Upper lobe of right lung (tissue), 1 donor: ENCODE measurements around the gene NXPE1. TPM values are rescaled to one million over a fixed set of nuclear protein-coding genes. Genes with fewer than 3 reads are reported as not detected.

ENCODE experiments used
- ATAC-seq: fragments of 200-7000 bp; cut with Tn5 transposase; one replicate; pipeline ENCODE4 v1.9.1; 2020; ENCODE audit warnings: mild to moderate bottlenecking, moderate library complexity
- DNase-seq: peaks from one replicate; pipeline ENCODE4 v3.0.0-alpha.2; 2020
- H3K27ac ChIP-seq: fragments of 200-600 bp; one replicate; pipeline ENCODE4 v1.8.0; 2022
- H3K27me3 ChIP-seq: fragments of 200-600 bp; one replicate; pipeline ENCODE4 v1.8.0; 2022; ENCODE audit warnings: mild to moderate bottlenecking
- H3K36me3 ChIP-seq: fragments of 200-600 bp; one replicate; pipeline ENCODE4 v1.8.0; 2022
- H3K4me1 ChIP-seq: fragments of 200-600 bp; one replicate; pipeline ENCODE4 v1.8.0; 2022
- H3K4me3 ChIP-seq: fragments of 200-600 bp; one replicate; pipeline ENCODE4 v1.8.0; 2022; ENCODE audit warnings: mild to moderate bottlenecking
- H3K9me3 ChIP-seq: fragments of 200-600 bp; one replicate; pipeline ENCODE4 v1.8.0; 2022
- intact Hi-C: fragments of 100-400 bp; cut with DNase I; formaldehyde crosslinking; loops from one replicate; pipeline ENCODE4 v1.11.0; 2022
- total RNA-seq: library from RNA; stranded (reverse); fragmentation: NEBNext Ultra II Directional; extraction: Animal tissue kit (Norgen Biotek cat#: 25700); gene quantifications from one replicate; pipeline ENCODE4 v1.2.1, GENCODE V29; 2021
- TF ChIP-seq, protein P1 (sequence below): fragments of 200-600 bp; IDR thresholded peaks from one replicate; pipeline ENCODE4 v1.8.0; 2022; ENCODE audit warnings: antibody characterized with exemption
- donor health status: DM: no; HTN: yes; CAD: no; lungs with severe emphysema.

The NXPE1 gene
- total RNA-seq, 1 donor from 2014 or later = not detected

DNA sequence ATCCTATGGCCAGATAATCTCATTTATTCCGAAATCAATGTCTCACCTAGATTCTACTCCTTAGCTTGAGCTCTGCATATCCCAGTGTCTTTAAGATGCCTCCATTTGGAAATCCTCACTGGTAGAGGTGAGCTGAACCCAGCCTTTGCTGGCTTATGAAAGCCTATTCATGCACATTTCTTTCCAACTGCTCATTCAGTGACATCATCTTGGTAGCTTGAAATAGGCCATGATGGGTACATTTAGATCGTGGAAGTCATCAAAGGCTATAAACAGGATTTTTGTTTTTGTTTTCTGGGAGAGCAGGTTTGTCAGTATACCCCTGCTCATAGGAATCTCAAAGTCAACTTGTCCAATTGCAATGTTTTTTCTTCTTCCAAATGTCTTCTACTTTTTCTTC, 6.0 kb downstream of the NXPE1 start:
- Histone ChIP-seq H3K36me3 (no peaks in the 10 kb centered on the region), H3K27ac (no peak overlapping the region), H3K27me3 (no peaks in the 10 kb centered on the region), H3K4me3 (no peak overlapping the region), H3K9me3 (no peaks in the 10 kb centered on the region), H3K4me1 (no peaks in the 10 kb centered on the region)
- intact Hi-C loops = no loop called here
- DNase-seq = no peak
- no peak for ATAC-seq
- TF ChIP-seq, protein P1, sequence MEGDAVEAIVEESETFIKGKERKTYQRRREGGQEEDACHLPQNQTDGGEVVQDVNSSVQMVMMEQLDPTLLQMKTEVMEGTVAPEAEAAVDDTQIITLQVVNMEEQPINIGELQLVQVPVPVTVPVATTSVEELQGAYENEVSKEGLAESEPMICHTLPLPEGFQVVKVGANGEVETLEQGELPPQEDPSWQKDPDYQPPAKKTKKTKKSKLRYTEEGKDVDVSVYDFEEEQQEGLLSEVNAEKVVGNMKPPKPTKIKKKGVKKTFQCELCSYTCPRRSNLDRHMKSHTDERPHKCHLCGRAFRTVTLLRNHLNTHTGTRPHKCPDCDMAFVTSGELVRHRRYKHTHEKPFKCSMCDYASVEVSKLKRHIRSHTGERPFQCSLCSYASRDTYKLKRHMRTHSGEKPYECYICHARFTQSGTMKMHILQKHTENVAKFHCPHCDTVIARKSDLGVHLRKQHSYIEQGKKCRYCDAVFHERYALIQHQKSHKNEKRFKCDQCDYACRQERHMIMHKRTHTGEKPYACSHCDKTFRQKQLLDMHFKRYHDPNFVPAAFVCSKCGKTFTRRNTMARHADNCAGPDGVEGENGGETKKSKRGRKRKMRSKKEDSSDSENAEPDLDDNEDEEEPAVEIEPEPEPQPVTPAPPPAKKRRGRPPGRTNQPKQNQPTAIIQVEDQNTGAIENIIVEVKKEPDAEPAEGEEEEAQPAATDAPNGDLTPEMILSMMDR = no peak

DNA sequence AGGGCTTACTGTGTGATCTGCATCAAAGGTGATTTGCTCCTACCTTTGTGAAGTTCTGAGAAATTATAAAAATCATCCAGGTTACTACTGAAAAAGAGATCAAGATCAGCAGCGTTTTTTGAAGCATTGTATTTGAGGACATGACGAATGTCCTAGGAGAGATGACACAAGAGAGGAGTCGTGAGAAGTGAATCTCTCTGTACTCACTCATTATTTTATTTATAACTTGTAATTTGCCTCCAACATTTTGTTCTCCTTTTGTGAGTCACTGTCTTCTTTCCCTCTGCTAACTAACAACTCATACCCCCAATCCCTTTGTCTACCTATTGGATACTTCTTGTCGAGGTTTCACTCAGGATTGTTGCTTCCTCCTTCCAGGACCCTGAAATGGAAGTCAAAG, 8.6 kb downstream of the NXPE1 start:
- TF ChIP-seq, protein P1 = no peak

DNA sequence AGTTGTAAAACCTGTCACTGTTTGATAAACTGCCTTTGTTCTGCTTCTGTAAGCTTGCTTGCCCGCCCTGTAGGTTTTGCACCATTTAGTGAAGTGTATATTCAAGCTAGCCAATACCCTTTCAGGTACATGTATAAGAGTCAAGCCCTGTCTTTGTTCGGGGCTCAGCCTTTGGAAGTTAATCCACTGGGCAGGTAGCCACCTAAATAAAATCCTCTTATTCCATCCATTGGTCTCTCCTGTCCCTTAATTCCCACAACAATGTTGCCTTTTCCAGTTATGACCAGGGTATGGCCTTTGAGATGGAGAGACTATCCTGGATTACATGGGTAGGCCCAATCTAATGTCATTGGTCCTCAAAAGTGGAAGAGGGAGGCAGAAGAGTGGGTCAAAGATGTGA, 34.0 kb downstream of the NXPE1 start:
- no peaks in the 10 kb centered on the region for H3K36me3 ChIP-seq
- TF ChIP-seq, protein P1 = no peak
- H3K9me3 ChIP-seq = peaks cover 9% of the 10 kb centered on the region
- H3K27me3 ChIP-seq = no peaks in the 10 kb centered on the region
- H3K4me3 ChIP-seq = no peak overlapping the region
- no peak for ATAC-seq
- no peaks in the 10 kb centered on the region for H3K4me1 ChIP-seq
- DNase-seq = no peak
- intact Hi-C loops = no loop called here
- H3K27ac ChIP-seq = no peak overlapping the region

More for the DNA sequence above, 8.6 kb downstream of the NXPE1 start:
- no peaks in the 10 kb centered on the region for H3K27me3 ChIP-seq
- intact Hi-C loops = no loop called here
- H3K27ac ChIP-seq = no peak overlapping the region
- DNase-seq (no peak), ATAC-seq (no peak)
- H3K36me3 ChIP-seq = no peaks in the 10 kb centered on the region
- no peak overlapping the region for H3K4me3 ChIP-seq
- no peaks in the 10 kb centered on the region for H3K9me3 ChIP-seq
- H3K4me1 ChIP-seq = no peaks in the 10 kb centered on the region

DNA sequence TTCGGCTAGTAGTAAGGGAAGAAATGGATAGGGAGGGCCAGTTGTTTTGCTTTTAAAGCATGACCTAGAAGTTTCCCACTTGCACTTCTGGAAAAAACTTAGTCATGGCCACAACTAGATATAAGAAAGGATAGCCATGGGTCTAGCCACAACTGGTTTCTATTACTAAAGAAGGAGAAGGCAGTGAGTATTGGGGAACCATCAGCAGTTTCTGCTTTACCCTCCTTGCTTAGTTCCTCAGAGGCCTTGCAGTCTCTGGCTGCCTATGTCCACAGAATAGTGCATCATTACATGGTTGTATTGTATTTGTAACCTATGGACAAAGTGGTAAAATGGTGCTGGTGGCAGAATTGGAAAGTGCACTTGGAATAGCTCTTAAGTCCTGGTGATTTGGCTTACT, 35.6 kb downstream of the NXPE1 start:
- DNase-seq = no peak
- peaks cover 9% of the 10 kb centered on the region for H3K9me3 ChIP-seq
- TF ChIP-seq, protein P1 = no peak
- intact Hi-C loops = no loop called here
- H3K27ac ChIP-seq = no peak overlapping the region
- H3K4me1 ChIP-seq = no peaks in the 10 kb centered on the region
- H3K4me3 ChIP-seq = no peak overlapping the region
- no peaks in the 10 kb centered on the region for H3K36me3 ChIP-seq
- H3K27me3 ChIP-seq = no peaks in the 10 kb centered on the region
- ATAC-seq = no peak

DNA sequence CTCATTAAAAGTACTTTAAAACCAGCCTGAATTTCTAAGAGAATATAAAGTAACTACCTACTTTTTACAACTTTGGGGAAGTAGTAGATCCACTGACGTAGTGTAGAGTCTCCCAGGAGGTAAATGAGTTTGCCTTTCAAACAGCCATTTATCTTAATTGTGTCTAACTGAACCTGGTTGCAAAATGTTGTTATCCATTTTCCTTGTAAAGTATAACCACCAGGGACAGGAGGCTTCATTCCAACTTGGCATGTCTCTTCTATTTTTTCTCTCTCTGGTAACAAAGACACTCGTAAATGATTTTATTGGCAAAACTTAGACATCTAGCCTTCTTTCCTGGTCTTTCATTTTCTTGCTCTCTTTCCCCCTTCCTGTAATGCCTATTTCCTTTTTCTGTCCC, 36.9 kb downstream of the NXPE1 start:
- Histone ChIP-seq H3K4me3 (no peak overlapping the region), H3K4me1 (no peaks in the 10 kb centered on the region), H3K27me3 (no peaks in the 10 kb centered on the region), H3K9me3 (peaks cover 9% of the 10 kb centered on the region), H3K36me3 (no peaks in the 10 kb centered on the region), H3K27ac (no peak overlapping the region)
- no peak for ATAC-seq
- intact Hi-C loops = no loop called here
- TF ChIP-seq, protein P1 = no peak
- no peak for DNase-seq

DNA sequence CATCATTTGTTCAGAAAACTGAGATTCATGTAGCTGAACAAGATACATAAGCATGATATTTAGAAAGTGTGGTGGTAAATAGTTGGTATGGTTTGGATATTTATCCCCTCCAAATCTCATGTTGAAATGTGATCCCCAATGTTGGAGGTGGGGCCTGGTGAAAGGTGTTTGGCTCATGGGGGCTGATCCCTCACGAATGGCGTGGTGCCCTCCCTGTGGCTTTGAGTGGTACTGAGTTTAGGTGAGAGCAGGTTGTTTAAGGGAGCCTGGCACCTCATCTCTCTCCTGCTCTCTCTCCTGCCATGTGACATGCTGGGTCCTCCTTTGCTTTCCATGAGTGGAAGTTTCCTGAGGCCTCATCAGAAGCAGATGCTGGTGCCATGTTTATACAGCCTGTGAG, 48.1 kb downstream of the NXPE1 start:
- Histone ChIP-seq H3K27ac (no peak overlapping the region), H3K9me3 (no peaks in the 10 kb centered on the region), H3K36me3 (no peaks in the 10 kb centered on the region), H3K4me1 (no peaks in the 10 kb centered on the region), H3K27me3 (no peaks in the 10 kb centered on the region), H3K4me3 (no peak overlapping the region)
- intact Hi-C loops = no loop called here
- TF ChIP-seq, protein P1 = no peak
- DNase-seq (no peak), ATAC-seq (no peak)
